Superior temporal gyrus (tissue), 1 donor: ENCODE results near the gene NOL4L.

Experiments used
- DNase-seq: peaks from one replicate; pipeline ENCODE4 v3.0.0-alpha.2; 2016; ENCODE audit errors: extremely low spot score

The NOL4L gene

DNA sequence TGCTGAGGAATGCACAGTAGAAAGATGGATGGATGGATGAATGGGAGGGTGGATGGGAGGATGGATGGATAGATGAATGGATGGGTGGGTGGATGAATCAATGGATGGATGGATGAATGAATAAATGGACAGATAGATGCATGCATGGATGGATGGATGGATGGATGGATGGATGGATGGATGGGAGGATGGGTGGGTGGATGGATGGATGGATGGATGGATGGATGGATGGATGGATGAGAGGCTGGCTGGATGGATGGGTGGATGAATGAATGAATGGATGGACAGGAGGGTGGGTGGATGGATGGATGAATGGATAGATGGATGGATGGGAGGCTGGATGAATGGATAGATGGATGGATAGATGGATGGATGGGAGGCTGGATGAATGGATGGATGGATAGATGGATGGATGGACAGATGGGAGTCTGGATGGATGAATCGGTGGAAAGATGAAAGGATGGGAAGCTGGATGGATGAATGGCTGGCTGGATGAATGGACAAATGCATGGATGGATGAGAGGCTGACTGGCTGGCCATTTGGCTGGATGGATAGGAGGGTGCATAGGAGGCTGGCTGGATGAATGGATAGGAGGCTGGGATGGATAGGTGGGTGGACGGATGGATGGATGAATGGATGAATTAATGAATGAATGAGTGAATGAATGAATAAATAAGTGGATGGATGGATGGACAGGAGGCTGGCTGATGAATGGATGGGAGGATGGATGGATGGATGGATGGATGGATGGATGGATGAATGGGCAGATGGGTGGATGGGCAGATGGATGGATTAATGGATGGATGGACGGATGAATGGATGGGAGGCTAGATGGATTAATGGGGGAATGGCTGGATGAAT lies 28.3 kb upstream of the NOL4L start:
- no peak for DNase-seq

GRCh38 chr20:32612351-32613191 lies 27.4 kb upstream of the NOL4L start:
- DNase-seq = no peak

- no peak for DNase-seq
Observed at GRCh38 chr20:32611868-32612267, 26.7 kb upstream of the NOL4L start.

DNA sequence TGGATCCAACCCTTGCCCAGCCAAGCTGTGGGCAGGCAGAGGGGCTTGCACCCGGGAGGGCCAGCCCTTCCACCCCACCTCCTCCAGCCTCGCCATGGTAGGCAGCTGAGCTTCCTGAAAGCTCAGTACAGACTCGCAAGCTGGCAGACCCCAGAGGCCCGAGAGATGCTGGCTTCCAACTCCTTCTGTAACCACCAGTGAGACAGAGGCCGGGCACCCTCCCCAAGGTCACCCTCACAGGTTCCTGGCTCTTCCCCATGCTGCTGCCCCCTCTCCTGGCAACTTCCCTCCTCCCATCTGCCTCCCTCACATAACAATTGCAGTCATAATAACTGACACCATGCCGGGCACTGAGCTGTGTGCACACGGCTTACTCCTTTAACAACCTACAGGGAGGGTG lies 26.2 kb upstream of the NOL4L start:
- no peak for DNase-seq

GRCh38 chr20:32610472-32611218 lies 25.5 kb upstream of the NOL4L start:
- DNase-seq = no peak

DNA sequence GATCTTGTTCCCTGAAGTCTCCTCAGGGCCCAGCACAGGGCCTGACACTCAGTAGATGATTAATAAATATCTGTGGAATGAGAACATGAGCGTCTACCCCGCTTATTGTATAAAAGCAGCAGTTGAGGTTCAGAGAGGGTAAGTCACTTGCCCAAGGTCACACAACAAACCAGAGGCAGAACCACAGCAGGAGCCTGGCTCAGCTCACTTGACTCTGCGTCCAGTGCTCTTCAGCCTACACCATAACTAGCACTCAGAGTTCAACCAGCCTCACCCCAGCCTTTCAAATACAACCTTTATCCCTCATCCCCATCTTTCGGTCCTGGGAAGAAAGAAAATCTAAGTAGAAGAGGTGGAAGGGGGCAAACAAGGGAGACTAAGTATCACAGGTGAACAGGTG lies 24.9 kb upstream of the NOL4L start:
- no peak for DNase-seq

DNA sequence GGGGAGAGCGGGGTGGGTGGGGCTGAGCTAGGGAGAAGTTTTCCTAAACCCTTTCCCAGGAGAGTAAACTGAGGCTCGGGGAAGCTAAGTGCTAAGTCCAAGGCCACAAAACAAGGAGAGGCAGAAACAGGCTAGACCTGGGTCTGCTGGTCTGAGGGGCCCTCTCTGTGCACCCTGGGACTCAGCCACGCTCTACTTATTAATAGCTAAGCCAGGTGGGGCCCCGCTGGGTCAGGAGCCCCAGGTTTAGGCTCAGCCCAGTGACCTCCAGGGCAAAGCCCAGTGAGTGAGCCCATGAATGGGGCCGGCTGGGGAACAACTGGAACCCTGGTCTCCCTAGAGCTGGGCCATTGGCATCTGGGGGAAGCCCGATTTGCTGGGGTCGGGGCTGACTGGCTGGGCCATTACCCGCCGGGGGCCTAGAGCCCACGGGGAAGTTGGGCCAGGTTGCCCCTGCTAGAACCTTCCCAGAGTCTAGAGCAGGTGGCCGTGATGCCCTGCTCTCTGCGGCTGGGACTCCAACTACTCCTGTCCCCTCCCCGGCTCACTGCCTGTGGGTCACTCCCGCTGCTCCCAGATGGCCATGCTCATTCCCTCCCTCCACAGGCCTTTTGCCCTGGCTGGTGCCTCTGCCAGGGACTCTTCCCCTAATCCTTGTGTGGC lies 24.1 kb upstream of the NOL4L start:
- DNase-seq = no peak

DNA sequence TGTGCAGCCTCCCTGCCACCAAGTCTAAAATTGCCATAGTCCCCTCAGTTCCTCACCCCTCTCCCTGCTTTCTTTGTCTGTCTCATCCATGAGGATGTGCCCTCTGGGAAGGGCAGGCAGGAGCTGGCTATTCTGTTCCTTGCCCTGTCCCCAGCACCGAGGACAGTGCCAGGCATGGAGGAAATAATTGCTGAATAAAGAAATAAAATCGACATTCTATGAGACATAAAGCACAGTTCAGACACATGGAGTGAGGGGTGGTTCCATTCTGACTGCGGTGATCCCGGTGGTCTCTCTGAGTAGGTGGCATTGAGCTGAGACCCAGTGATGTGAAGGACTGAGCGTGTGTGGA lies 23.5 kb upstream of the NOL4L start:
- DNase-seq = no peak

GRCh38 chr20:32607727-32608663 lies 22.9 kb upstream of the NOL4L start:
- no peak for DNase-seq

DNA sequence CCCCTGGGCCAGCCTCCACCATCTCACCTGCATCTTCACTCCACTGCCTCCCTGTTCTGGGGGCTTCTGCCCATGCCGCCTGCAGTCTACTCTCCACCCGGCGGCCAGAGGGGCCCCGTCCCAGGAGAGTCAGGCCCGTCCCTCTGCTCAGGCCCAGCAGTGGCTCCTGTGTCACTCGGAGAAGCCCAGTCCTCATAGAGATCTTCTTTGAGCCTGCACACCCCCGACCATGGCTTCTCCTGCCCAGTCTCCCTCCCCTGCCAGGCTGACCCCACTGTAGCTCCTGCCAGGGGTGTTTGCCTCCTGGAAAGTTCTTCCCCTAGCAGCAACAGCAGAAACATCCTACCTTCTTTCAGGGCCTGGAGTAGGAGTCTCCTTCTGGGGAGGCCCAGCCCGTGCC lies 22.2 kb upstream of the NOL4L start:
- no peak for DNase-seq

DNA sequence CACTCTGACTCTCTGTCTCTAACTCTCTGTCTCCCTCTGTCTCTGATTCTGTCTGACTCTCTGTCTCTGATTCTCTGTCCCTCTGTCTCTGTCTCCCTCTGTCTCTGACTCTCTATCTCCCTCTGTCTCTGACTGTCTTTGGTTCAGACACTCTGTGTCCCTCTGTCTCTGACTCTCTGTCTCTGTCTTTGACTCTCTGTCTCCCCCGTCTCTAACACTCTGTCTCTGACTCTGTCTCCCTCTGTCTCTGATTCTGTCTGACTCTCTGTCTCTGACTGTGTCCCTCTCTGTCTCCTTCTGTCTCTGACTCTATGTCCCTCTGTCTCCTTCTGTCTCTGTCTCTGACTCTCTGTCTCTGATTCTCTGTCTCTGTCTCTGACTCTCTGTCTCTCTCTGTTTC lies 21.7 kb upstream of the NOL4L start:
- DNase-seq = no peak

DNA sequence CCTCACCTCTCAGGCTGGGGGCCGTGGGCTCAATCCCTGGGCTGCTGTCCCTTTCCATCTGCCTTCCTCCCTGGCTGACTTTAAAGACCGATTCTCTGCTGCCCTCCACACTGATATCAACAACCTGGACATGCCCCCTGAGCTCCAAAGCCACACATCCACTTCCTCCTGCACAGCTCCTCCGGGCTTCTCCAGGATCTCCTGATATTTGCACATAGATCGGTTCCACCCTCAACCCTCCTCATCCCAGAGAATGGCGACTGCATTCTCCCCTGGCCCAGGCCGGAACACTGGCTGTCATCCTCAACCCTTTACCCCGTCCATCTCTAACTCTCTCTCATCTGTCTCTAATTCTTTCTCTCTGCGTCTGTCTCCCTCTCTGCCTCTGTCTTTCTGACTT lies 21.0 kb upstream of the NOL4L start:
- no peak for DNase-seq

DNA sequence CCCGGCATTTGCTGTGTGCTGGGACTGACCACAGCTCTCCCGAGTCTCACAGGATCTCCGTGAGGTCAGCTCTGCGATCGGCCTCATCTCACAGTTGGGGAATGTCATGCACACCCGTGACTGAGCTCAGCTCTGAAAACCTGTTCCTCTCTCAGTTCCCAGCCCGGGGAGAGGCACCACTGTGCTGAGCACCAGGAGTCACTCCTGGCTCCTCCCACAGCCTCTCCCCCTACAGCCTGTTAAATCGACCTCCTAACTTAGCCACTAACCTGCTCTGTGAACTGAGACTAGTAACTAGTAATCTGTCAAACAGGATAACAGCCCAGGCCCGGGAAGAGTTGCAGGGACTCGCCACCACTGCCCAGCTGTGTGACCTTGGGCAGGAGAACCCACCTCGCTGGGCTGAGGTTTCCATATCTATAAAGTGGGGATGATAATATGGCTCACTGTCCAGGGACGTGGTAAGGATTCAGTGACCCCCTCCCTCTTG lies 20.1 kb upstream of the NOL4L start:
- DNase-seq = no peak

- DNase-seq = no peak
Observed at GRCh38 chr20:32603046-32603726, 18.1 kb upstream of the NOL4L start.

DNA sequence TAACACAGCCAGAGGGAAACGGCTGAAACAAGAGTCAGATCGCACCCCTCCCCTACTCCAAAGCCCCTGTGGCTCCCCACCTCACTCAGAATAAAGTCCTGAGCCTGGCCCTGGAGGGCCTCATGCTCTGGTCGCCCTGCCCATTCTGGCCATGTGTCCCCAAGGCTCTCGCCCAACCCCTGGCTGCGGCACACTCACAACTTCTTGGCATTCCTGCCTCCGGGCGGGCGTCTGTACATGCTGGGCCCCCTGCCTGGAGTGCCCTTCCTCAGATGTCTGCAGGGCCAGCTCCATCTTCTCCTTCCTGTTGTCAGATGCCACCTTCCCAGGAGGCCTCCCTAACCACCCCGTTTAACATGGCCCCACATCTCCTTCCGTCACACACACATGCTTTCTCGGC lies 17.1 kb upstream of the NOL4L start:
- DNase-seq = no peak

GRCh38 chr20:32600681-32601237 lies 15.6 kb upstream of the NOL4L start:
- DNase-seq = no peak

DNA sequence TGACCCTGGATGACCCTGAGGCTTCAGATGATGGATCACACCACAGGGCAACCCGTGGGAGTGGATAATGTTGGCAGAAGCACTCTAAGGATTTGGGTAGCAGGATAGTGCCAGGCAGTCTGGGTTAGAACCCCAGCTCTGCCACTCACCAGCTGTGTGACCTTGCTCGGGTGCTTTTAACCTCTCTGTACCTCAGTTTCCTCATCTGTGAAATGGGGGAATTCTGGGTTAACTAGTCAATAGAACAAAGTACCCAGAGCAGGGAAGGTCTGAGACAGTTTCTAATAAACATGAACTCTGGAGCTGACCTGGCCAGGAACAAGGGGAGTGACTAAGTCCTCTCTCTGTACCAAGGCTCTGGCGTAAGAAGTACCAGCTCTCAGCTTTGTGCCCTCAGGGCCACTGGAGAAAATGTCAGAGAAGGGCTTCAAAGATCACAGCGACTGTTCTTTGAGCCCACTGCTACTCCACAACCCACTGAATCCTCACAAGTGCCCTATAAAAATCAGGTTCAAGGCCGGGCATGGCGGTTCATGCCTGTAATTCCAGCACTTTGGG lies 14.7 kb upstream of the NOL4L start:
- DNase-seq = no peak

DNA sequence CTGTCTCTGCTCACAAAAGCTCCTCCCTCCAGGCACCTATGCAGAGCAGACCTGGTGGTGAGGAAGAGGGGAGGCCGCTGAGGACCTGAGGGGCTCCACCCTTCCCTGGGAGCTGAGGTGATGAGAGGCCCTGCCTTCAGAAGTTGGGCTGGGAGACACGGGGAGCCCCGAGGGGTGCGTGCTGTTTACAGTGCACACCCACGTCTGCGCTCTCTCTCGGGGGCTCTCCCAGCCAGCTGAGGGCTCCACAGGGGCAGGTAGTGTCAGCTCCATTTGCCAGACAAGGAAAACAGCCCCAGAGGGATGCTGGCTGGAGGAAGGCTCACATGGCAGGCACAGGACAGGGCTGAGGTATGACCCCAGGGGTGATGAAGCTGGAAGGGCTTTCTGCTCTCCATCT lies 13.5 kb upstream of the NOL4L start:
- DNase-seq = no peak

DNA sequence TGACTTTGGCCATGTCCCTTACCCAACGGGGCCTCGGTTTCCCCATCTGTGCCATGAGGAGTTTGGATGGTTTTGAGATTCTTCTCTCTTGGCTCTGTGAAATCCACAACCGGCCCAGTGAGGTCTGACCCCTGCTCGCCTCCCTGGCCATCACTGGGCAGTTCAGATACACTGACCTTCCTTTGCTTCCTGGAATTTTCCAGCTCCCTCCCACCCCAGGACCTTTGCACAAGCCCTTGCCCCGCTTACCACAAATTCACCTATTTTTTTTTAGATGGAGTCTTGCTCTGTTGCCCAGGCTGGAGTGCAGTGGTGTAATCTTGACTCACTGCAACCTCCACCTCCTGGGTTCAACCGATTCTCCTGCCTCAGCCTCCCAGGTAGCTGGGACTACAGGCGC lies 12.6 kb upstream of the NOL4L start:
- DNase-seq = no peak
